ENCODE data around the gene CFH. TPM values are rescaled to one million over a fixed set of nuclear protein-coding genes. Genes with fewer than 3 reads are reported as not detected.
A peak's percentile ranks its signal among the peaks of the same experiment; 100 is the strongest.

The CFH gene
- total RNA-seq, 6 donors from 2014 or later: 34.4 to 97.5 (median 44.9) TPM

DNA sequence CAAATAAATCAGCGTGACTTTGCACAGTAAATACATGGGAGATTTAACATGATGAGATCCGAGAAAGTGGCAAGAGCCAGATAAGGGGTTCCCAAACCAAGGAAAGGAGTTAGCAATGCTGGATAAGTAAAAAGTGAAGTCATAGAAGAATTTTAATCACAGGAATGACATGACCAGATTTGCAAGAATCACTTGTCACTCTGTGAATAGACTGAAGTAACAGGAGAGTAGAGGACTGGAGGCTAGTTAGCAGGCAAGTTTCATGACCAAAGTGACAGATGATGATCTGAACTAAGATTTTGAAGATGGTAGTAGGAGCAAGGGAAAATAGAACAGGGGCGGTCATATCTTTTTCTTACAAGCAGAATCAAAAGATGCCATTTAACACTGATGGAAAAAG, 8.4 kb downstream of the CFH start:
- no peaks in the 10 kb centered on the region for H3K9me3 ChIP-seq
- no peak for ATAC-seq (ENCODE audit: low FRiP score in 2 of 2)
- H3K36me3 ChIP-seq: no peaks in the 10 kb centered on the region
- no peak for DNase-seq
- TF ChIP-seq, protein P1, sequence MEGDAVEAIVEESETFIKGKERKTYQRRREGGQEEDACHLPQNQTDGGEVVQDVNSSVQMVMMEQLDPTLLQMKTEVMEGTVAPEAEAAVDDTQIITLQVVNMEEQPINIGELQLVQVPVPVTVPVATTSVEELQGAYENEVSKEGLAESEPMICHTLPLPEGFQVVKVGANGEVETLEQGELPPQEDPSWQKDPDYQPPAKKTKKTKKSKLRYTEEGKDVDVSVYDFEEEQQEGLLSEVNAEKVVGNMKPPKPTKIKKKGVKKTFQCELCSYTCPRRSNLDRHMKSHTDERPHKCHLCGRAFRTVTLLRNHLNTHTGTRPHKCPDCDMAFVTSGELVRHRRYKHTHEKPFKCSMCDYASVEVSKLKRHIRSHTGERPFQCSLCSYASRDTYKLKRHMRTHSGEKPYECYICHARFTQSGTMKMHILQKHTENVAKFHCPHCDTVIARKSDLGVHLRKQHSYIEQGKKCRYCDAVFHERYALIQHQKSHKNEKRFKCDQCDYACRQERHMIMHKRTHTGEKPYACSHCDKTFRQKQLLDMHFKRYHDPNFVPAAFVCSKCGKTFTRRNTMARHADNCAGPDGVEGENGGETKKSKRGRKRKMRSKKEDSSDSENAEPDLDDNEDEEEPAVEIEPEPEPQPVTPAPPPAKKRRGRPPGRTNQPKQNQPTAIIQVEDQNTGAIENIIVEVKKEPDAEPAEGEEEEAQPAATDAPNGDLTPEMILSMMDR (IDR thresholded peaks at IDR 0.05): no peak
- no peak for TF ChIP-seq POLR2AphosphoS5 (IDR thresholded peaks at IDR 0.05)
- TF ChIP-seq POLR2A (IDR thresholded peaks at IDR 0.05): no peak
- no peak for TF ChIP-seq EP300 (IDR thresholded peaks at IDR 0.05)
- H3K27me3 ChIP-seq: no peaks in the 10 kb centered on the region
- WGBS, 2 donors: 73 to 84% methylated on average over 3 of the region's 3 CpGs
- H3K4me3 ChIP-seq: no peak overlapping the region
- H3K27ac ChIP-seq: no peak overlapping the region
- no peaks in the 10 kb centered on the region for H3K4me1 ChIP-seq

DNA sequence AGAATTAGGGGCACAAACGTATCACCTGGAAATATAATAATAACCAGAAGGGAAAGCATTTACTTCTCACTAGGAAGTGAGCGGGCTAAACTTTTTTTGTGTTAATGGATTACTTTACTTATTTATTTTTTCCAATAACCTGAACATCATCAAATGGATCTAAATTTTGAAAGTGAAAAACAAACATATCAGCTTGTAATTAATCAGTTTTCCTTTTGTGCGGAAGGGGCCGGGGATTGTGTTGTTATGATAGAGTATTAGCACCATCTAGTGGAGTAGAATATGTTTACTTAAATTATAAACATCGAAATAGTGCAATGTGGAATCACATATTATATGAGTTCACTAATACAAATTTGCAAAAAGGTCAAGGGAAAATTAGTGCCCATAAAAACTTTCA, 9.0 kb downstream of the CFH start:
- DNase-seq (no peak), ATAC-seq (ENCODE audit: low FRiP score in 2 of 2) (peak in 1 of 2 donors; percentile 88)
- Histone ChIP-seq H3K4me1 (no peaks in the 10 kb centered on the region), H3K4me3 (peak overlapping the region in 2 of 4 donors; percentile 18 to 25), H3K27ac (no peak overlapping the region), H3K27me3 (no peaks in the 10 kb centered on the region), H3K9me3 (no peaks in the 10 kb centered on the region), H3K36me3 (no peaks in the 10 kb centered on the region)
- TF ChIP-seq, protein P1 (IDR thresholded peaks at IDR 0.05): peak in 4 of 6 experiments; percentile 14 to 62 (median 52)
- no peak for TF ChIP-seq POLR2AphosphoS5 (IDR thresholded peaks at IDR 0.05)
- no peak for TF ChIP-seq EP300 (IDR thresholded peaks at IDR 0.05)
- WGBS, 2 donors: 10 to 14% methylated on average over 5 of the region's 5 CpGs

DNA sequence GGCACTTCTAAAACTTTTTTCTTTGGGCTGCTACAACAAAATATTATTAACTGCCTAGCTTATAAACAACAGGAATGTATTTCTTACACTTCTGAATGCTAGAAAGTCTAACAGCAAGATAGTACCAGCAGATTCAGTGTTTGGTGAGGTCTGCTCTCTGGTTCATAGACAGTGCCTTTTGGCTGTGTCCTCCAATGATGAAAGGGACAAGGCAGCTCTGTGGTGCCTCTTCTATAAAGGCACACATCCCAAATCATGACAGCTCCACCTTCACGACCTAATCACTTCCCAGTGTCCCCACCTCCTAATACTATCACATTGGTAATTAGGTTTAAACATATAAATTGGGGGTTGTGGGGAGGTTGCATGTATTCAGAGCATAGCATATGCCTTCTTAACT, 9.5 kb downstream of the CFH start:
- Histone ChIP-seq H3K27me3 (no peaks in the 10 kb centered on the region), H3K9me3 (no peaks in the 10 kb centered on the region), H3K4me3 (no peak overlapping the region), H3K27ac (no peak overlapping the region), H3K4me1 (no peaks in the 10 kb centered on the region), H3K36me3 (no peaks in the 10 kb centered on the region)
- 0 to 4% methylated on average over 1 of the region's 1 CpG for WGBS, 2 donors
- TF ChIP-seq POLR2A (IDR thresholded peaks at IDR 0.05) (no peak), EP300 (IDR thresholded peaks at IDR 0.05) (no peak), POLR2AphosphoS5 (IDR thresholded peaks at IDR 0.05) (no peak)
- TF ChIP-seq, protein P1 (IDR thresholded peaks at IDR 0.05): no peak
- ATAC-seq (ENCODE audit: low FRiP score in 2 of 2) (no peak), DNase-seq (no peak)

DNA sequence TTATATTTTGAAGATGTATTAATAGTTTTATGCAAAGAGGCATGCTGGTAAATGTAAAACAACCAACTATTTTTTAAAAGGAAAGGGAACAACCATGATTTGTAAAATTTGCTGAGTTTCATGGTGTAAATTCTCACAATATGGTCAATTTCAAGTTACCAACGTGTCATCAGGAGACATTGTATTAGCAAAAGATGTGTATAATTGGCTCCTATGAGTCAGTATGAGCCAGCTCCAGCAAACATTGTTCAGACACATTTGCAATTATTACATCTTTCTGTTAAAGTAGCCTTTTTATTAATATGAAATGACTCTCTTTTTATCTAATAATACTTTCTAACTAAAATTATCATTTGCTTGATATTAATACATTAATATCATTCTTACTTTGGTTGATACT, 15.3 kb downstream of the CFH start:
- Histone ChIP-seq H3K4me3 (no peak overlapping the region), H3K27ac (no peak overlapping the region), H3K9me3 (peaks cover 0 to 2% (median 0%) of the 10 kb centered on the region in 4 donors), H3K36me3 (no peaks in the 10 kb centered on the region), H3K27me3 (no peaks in the 10 kb centered on the region), H3K4me1 (no peaks in the 10 kb centered on the region)
- DNase-seq: no peak
- no peak for ATAC-seq (ENCODE audit: low FRiP score in 2 of 2)
- TF ChIP-seq POLR2A (IDR thresholded peaks at IDR 0.05): no peak
- no peak for TF ChIP-seq EP300 (IDR thresholded peaks at IDR 0.05)
- TF ChIP-seq, protein P1 (IDR thresholded peaks at IDR 0.05): no peak
- no peak for TF ChIP-seq POLR2AphosphoS5 (IDR thresholded peaks at IDR 0.05)
- 74 to 76% methylated on average over 1 of the region's 1 CpG for WGBS, 2 donors

DNA sequence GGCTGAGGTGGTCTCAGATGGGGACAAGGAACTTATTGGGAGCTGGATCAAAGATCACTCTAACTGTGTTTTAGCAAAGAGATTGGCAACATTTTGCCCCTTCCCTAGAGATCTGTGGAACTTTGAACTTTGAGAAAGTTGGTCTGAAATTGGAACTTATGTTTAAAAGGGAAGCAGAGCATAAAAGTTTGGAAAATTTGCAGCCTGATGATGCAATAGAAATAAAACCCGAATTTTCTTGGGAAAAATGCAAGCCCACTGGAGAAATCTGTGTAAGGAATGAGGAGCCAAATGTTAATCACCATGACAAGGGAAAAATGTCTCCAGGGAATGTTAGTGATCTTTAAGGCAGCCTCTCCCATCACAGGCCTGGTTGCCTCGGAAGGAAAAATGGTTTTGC, 17.2 kb downstream of the CFH start:
- no peak for DNase-seq
- Histone ChIP-seq H3K36me3 (no peaks in the 10 kb centered on the region), H3K4me3 (no peak overlapping the region), H3K9me3 (peaks cover 0 to 2% (median 0%) of the 10 kb centered on the region in 4 donors), H3K4me1 (no peaks in the 10 kb centered on the region), H3K27me3 (no peaks in the 10 kb centered on the region), H3K27ac (no peak overlapping the region)
- ATAC-seq (ENCODE audit: low FRiP score in 2 of 2): no peak
- WGBS, 2 donors: 67 to 82% methylated on average over 2 of the region's 2 CpGs
- TF ChIP-seq POLR2AphosphoS5 (IDR thresholded peaks at IDR 0.05) (no peak), EP300 (IDR thresholded peaks at IDR 0.05) (no peak)
- TF ChIP-seq, protein P1 (IDR thresholded peaks at IDR 0.05): no peak

Measured in upper lobe of left lung (tissue), 6 donors.